Islet precursor cell (in vitro differentiated cells): ENCODE measurements around the gene SNRNP200.
"Not testable (repeated sequence)": the region's sequence is repeated elsewhere in the genome, so short reads cannot be mapped to it uniquely, and the experiment has no call there.

Source experiments
- DNase-seq: peaks from one replicate; pipeline ENCODE4 v3.0.0-alpha.2; 2018

The SNRNP200 gene

DNA sequence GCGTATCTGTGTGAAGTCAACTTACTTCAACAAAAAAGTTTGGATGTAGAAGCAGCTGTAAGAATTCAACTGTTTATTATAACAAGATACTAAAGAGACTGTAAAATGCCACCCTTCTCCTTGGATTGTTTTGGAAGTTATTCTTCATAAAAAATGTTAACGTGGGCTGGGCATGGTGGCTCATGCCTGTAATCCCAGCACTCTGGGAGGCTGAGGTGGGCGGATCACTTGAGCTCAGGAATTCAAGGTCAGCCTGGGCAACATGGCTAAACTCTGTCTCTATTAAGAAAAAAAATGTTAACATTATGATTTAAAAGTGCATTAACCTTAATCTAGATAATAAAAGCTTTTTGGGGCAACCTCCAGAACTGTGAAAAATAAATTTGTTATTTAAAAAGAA is 31.6 kb downstream of the SNRNP200 start:
- no peak for DNase-seq

DNA sequence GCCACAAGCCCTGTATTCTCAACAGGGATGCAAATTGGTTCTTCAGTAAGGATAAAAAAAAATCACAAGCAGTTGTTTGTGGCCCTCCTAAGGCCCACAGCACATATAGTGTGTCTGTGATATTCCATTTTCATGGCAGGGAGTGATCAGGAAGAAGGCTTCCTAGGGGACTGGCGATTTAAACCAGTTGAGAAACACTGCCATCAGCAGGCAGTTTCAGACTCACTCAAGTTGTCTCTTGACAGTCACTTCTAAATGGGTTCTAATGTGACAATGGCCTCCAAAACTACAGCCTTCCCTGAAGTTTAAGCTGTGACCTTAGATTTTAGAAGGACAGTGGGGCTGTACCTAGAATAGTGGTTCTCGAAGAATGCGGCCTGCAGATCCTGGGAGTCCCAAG is 33.4 kb downstream of the SNRNP200 start:
- no peak for DNase-seq

DNA sequence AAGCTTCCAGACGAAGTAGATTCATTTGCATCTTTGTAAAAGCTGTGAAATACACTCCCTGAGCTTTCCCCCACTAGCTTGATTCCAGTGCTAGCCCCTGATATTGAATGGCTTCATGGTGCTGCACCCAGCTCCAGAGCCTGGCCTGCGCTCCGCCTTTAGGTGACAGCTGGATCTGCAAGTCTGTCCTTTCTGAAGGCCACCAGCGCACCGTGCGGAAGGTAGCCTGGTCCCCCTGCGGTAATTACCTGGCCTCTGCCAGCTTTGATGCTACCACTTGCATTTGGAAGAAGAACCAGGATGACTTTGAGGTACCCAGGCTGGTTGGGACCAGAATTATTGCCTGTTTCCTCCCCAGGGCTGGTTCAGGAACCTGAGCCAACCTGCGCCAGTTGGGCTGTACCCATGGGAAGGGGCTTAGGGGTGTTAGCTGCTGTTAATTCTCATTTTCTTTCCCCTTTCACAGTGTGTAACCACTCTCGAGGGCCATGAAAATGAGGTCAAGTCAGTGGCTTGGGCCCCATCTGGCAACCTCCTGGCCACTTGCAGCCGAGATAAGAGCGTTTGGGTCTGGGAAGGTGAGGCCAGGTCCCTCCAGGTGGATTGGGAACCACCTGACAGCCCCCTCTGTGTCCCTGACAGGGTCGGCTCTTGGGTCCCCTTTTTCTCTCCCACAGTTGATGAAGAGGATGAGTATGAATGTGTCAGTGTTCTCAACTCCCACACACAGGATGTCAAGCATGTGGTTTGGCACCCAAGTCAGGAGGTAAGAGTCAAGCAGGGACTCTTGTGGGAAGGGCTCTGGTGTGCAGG is 38.0 kb downstream of the SNRNP200 start:
- DNase-seq: peak; percentile 73

DNA sequence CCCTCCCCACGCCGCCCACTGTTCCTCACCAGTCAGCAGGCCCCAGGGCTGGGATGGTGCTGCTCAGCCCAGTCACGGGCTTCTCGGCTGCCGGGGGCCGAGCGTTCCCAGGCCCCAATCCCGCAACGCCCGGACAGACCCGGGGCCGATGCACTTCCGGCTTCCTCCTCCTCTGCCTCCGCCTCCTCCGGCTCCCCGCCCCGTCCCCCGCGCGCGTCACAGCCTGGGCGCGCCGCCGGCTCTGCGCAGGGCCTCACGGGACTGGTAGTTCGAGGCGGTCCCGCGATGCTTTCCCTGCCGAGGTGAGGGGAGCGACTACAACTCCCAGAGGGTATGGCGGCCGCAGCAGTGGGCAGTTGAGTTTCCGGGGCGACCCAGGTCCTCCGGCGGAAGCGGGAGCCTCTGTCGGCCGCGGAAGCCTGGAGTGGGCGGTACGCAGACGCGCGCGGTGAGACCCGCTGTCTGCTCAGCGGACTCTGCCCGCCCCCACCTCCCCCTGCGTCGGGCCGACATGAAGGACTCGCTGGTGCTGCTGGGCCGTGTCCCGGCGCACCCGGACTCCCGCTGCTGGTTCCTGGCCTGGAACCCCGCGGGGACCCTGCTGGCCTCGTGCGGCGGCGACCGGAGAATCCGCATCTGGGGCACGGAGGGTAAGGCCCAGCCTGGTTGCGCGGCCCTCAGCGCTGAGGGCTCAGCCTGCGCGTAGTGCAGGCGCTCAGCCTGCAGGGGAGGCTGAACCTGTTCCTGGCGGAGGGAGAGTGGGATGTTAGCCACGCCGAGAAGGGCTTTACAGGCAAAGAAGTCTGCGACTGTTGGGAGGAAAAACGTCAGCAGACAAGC is 39.3 kb downstream of the SNRNP200 start, which contains the start of the genes CIAO1 and TMEM127:
Gene CIAO1, plus strand, starts transcription at position 386 of the 840 bp plus-strand sequence. Its CDS starts 126 bp downstream, at position 512.
Gene TMEM127, minus strand, starts transcription at position 158 of the 840 bp plus-strand sequence. CDS start 616 bp downstream, outside the sequence.
- peak; percentile 100 for DNase-seq

DNA sequence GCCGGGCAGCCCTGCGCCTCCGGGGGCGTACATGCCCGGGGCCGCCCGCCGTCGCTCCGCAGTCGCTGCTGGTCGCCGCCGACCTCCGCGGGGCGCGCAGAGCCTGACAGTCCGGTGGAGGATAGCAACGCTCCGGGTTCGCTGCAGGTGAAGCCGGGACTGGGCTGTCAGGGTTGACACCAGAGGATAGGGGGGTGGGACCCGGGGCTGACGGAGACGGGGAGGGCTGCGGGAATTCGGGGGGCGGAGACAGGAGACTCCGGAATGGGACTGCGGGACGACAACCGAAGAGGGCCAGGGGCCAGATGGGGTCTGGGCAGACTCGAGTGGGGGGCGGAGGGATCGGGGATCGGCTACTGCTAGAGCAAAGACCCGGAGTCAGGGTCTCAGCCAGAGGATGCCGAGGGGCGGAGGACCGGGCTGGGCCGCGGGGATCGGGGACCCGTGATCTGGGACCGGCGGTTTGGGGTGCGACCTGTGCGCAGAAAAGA is 40.0 kb downstream of the SNRNP200 start:
- peak; percentile 64 for DNase-seq

DNA sequence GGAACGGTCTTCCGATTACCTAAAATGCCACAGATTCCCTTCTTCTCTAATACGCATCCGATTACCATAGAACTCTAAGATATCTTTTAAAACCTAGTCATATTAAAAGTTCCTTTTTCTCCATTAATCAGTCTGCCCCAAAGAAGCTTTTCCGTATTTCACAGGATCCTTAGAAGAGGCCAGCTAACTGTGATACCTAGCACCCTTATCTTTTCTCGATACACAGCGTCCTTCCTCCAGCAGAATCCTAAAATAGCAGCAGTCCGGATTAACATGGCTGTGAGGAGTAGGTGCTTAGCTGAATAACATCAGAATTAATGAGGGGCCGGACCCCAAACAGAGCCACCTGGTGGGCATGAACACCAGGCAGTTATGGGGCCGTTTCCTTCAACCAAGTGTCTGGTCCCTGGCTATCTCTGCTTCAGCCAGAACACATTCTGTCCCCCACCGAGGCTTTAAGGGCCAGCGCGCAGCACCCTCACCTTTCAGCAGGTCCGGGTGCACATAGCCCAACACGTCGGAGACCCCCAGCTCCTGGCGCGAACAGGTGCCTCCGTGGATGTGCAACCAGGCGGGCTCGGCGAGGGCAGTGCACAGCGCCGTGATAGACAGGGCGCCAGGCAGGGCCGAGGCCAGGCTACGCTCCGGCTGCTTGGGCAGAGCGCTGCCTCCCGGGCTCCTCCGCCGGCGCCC is 40.5 kb downstream of the SNRNP200 start:
- peak; percentile 63 for DNase-seq

DNA sequence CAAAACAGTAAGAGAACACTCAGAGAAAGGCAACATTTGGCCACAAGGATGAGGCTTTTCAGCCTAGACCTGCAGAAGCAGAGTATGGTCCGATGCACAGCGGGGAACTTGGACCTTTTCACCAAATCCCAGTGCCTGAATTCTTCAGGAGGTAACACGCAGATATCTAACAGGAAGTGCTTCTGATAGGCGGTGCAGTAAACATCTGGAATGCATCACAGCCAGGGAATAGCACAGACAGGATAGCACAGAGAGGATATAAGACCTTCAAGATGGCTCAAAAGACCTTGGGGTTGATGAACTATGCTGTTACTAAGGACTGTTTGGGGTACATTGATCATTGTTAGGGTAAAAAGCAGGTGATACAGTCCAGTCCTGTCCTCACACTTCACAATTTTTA is 41.3 kb downstream of the SNRNP200 start:
- no peak for DNase-seq

DNA sequence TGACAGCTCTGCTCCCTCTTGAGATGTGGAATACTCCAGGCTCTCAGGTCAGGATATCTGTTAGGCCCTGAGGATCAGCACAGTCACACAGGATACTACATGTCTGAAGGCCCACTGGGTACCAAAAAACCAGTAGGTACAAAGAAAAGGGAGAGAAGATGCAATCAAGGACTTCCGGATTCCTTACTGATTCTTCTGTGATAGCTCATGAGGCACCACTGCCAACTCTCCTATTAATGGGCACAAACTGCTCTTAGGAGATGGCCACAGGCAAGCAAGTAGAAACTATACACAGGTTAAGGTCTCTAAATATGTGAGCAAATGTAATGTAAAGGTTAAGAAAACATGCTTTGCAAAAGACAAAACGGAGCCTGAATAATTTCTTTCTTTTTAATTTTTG is 43.0 kb downstream of the SNRNP200 start:
- no peak for DNase-seq

DNA sequence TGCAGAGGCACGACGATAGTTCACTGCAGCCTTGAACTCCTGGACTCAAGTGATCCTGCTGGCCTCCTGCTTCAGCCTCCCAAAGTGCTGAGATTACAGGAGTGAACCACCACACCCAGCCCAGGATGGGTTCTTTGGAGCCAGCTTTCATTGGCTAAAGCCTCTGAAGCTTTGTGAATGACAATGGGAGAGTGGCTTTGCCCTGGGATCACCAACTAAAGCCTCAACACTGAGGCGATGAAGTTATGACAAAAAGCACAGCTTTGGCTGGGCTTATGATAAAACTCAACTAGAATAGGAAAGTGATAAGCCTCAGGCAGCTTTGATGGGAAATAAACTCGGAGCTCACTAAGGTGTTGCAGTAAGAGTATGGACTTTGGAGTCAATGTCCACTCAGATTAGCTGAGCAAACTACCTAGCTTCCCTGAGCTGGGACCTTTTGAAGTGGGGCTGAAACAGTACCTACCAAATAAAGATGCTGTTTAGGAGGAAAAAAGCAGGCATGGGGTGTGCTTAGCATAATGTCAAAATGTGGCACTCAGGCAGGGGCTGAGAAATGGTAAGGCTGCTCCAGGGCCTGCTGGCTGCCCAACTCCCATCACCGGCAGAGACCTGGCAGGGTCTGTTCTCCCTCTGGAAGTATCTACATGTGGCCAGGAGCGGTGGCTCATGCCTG is 43.9 kb downstream of the SNRNP200 start:
- DNase-seq: no peak

DNA sequence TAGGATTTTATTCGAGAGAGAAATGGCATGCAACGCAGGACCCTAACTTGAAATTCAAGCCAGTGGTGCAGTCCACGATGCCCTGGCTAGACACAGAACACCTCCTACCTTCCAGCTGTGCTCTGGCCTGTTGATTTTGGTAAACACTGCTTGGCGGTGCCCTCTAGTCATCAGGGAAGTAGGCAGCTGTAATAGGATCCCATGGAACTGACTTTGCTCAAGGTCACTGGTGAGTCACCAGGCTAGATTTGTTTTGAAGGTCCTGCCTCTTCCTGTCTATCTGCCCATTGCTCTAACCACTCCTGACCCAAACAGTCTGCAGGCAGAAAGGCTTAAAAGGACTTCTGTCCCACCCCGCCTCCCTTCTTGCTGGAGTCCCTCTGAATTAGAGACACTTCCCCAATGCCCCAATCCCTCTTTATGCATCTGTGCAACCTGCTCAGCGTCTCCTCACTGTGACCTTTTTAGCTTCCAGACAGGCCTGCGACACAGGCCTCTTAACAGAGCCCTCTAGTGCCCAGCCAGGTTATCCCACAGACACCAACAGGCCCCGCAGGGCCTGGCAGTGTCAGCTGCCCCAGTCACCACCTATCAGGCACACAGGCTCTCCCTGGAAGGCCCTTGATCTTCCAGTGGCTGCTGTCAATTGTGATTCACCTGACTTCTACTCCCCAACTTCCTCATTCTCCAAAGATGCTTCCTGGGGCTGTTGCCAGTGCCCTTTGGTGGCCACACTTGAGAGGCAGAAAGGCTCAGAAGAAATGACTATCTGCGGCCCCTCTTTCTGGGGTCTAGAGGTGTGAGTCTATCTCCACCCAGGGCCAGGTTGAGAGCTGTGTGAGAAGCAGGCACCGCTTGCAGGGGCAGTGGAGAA is 44.7 kb downstream of the SNRNP200 start:
- peak; percentile 94 for DNase-seq

DNA sequence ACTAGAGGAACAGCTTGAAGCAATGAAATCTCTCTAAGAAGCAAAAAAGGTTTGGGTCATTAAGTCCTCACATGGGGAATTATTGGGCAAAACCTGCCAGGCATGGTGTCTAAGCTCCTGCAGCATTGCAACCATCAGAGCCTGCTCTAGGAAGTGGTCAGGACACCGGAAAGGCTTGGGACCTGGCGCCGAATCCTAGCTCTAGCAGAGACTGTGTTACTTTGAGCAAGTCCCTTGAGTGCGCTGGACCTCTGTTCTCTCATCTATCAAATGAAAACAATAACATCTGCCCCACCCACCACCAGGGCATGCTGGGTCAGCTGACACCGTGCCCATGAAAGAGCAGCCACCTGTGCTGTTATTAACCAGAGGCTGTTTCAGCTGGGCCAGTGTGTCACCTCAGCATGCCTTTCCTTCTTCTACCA is 45.8 kb downstream of the SNRNP200 start:
- no peak for DNase-seq

DNA sequence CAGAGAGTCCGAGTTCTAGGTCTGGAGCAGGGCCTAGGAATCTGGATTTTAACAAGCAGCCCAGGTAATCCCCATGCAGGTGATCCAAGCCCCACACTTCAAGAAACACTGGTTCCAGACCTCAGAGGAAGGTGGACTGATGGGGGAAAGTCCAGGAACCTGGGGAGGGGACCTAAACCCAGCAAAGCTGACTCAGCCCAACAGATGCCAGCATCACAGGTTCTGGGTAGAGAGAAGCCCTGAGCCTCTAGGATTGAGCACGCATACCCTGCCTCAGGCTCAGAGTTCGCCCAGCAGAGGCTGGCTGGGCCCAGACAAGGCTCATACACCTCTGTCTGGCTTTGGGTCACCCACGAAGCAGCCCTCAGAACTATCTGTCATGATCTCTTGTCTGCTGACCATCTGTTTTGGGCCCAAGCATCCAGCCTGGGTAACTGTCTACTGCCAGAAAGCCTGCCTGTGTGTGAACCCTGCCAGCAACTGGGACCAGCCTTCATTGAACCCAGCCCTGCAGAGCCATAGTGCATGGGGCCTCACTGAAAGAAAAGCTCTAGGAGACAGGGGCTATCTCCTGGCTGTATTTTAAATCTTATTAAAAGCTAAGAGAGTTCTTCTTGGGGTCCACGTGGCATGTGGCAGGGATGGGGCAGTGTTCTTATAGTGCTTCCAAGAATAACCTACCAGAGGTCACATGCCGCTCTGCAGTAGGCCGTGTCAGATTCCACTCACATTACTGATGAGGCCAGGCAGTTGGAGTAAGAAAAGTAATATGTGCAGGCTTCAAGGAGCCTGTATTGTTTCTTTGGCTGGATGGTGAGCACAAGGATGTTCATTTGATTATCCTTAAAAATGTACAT is 47.0 kb downstream of the SNRNP200 start:
- DNase-seq: no peak

DNA sequence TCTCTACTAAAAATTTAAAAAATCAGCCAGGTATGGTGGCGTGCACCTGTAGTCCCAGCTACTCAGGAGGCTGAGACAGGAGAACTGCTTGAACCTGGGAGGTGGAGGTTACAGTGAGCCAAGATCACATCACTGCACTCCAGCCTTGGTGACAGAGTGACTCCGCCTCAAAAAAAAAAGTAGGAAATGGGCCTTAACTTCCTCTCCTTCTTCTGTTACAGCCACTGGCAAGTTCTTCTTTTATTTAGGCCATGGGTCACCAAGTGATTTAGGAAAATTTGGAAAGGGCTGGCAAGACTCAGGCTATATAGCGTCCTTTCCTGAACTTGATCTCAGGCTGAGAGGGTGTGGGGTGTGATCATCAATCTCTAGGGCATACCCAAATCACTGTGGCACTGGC is 47.6 kb downstream of the SNRNP200 start:
- DNase-seq: not testable (repeated sequence)

DNA sequence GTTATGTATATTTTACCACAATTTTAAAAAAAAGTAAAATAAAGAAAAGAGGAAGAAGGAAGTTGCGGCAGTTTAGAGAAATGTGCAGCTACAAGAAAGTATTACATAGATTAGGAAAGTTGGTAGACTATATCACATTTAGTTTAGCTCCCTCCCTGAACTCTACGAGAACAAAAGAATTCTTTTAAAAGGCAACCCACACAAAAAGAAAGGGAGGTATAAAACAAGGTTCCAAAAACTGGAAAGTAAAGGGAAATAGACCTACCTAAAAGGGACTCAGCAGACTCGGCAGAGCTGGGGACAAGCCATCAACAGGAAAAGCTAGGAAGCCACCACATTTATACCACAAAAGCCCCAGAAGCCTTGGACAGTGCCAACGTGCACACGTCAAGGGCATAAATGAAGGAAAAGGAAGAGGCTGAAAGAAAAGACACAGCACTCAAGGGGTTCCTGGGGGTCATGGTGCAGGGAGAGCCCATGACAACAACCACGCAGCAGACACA is 48.7 kb downstream of the SNRNP200 start:
- no peak for DNase-seq

DNA sequence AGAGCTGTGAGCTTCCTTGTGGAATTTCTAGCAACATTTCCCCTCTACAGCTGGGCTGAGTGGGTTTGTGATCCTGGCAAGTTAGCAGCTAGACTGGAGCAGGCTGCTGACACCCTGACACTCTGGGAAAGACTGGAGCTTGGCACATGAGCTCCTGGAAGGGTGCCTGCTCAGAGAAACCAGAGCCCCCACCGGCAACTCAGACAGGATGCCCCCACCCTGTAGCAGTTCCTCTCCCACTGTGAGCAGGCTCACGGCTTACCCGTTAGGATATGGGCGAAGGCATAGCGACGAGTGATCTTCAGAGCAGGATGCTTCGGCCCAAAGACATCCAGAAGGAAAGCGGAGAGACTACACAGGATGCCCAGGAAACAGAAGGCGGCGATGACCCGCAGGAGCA is 50.8 kb downstream of the SNRNP200 start:
- no peak for DNase-seq

DNA sequence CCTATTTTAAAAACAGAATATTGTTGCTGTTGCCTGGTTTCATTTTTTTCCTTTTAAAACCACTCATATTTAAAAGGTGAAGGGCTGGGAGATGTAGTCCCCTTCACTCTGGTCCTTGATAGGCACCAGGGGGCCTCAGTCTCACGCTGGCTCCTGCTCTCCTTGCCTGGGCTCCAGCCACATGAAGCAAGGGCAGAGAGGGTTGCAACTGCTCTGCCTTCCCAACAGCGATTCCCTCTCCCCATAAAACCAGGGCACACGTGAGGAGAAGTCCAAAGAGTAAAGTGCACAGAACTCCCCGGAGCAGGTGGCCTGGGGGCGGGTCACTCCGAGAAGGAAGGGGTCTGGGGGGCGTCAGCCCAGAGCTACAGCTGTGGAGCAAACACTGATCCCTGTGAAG is 52.3 kb downstream of the SNRNP200 start:
- no peak for DNase-seq

DNA sequence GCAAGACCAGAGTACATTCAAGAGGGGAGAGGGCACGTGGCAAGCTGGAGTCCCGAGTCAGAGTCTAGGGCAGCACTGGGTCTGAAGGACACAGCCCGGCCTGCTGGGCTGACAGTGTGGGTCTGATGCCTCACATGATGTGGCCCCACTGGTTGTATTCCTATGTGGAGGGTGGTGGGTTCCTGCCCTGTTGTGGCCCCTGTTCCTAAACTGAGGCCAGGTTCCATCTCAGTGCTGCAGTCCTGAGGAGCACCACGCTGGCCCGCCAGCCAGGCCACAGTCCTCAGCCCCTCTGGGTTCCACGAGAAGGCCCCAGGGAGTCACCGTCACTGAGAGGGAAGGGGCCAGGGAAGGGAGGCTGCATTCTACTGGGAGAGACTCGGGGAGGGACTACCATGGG is 52.8 kb downstream of the SNRNP200 start:
- no peak for DNase-seq

DNA sequence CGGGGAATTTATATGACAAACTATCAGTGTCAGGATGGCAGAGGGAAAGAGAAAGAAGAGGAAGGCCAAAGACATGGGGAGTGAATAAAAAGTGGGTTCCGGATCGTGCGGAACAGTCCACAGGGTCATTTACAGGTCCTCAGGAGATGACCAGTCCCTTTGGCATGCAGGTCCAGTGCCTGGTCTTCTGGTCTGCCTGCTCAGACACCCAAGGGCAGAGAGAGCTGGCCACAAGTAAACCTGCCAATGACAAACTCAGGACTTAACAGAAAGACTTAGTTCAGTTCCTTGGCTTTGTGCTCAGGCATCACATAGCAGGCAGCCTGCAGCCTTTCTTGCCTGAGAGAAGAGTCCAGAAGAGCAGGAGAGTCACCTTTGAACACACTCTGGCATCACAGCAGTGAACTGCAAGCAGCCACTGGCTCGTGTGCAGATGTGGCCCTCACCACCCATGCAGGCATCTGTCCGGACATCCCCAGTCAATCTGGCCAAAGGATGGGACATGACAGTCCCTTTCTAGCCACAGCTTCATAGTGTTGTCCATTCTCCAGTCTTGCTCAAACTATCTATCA is 53.5 kb downstream of the SNRNP200 start:
- DNase-seq: peak; percentile 95

DNA sequence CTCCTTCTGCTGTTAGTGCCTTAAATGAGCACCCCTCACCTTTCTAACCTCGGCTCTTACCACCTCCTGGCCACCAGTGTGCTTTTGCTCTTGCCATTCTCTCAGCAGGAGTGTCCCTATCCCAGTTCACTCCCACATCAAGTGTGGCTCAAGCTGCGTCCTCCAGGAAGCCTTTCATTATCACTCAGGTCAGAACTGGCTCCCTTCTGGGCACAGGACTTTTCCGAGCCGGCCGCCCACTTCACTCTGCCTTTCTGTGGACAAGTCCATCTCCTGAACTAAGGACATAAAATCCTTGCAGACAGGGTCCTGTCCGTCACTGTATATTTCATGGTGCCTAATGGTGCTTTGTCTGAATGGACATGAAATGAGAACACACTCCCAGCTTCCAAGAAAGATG is 55.2 kb downstream of the SNRNP200 start:
- DNase-seq: no peak

DNA sequence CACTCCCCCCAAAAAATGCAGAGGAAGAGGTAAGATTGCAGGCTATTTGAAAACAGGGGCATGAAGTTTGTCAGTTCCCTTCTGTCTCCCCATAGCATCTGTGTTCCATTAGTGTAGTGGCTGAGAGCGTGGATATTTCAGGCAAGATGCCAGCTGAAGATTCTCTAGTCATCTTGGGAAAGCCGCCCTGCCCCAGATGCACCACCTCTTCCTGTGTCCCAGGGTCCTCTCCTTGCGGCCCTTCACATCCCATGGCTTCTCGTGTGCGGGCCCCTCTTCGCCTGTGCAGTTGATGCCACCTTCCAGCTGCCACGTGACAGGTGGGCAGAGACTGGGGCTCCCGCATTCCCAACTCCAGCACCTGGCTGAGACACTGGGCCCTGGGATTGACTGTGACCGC is 55.7 kb downstream of the SNRNP200 start:
- no peak for DNase-seq
